Measurements from ENCODE around the gene PIK3CB.

DNA sequence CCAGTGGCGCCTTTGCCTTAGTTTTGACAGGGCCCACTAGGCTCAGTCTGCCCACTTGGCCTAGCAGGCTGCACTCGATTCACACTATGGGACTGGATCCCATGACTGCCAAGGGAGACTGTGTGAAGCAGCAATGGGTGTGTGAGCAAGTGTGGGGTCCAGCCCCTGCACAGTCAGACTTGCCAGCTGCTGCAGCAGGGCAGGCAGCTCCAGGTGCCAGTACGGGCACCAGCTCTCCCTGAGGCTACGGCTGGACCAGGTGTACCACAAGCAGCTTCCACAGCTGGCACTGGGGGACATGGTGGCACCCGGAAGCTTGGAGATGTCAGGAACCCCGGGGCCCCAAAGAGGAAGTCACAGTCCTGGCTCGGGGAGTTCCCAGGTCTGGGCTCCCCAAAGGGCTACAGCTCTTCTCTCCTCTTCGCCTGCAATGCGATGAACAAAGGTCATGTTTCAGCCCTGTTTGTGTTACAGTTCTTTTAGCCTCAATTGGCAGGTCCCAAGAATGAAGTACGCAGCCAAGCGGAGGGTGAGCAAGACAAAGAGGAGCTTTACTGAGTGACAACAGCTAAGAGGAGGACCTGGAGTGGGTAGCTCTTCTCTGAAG, 67.1 kb downstream of the PIK3CB start:
- TF ChIP-seq POLR2AphosphoS5 (IDR thresholded peaks at IDR 0.05) = no peak
- TF ChIP-seq, protein P1, sequence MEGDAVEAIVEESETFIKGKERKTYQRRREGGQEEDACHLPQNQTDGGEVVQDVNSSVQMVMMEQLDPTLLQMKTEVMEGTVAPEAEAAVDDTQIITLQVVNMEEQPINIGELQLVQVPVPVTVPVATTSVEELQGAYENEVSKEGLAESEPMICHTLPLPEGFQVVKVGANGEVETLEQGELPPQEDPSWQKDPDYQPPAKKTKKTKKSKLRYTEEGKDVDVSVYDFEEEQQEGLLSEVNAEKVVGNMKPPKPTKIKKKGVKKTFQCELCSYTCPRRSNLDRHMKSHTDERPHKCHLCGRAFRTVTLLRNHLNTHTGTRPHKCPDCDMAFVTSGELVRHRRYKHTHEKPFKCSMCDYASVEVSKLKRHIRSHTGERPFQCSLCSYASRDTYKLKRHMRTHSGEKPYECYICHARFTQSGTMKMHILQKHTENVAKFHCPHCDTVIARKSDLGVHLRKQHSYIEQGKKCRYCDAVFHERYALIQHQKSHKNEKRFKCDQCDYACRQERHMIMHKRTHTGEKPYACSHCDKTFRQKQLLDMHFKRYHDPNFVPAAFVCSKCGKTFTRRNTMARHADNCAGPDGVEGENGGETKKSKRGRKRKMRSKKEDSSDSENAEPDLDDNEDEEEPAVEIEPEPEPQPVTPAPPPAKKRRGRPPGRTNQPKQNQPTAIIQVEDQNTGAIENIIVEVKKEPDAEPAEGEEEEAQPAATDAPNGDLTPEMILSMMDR (IDR thresholded peaks at IDR 0.05) = no peak
- TF ChIP-seq EP300 (IDR thresholded peaks at IDR 0.05) = no peak
